Nephron (organoid): ENCODE results near the gene IDS.
"Not testable (repeated sequence)": the region's sequence is repeated elsewhere in the genome, so short reads cannot be mapped to it uniquely, and the experiment has no call there.

Experiments
- H3K27ac Mint-ChIP-seq, 3 experiments: 2 replicates each; pipeline ENCODE4 v1.8.0; 2020; ENCODE audit warnings: mixed read lengths in 3 of 3, mild to moderate bottlenecking in 2 of 3, moderate library complexity in 1 of 3
- H3K27me3 Mint-ChIP-seq: 2 replicates; pipeline ENCODE4 v1.8.0; 2021; ENCODE audit warnings: low read depth, mild to moderate bottlenecking, moderate library complexity, mixed read lengths
- H3K36me3 Mint-ChIP-seq: 2 replicates; pipeline ENCODE4 v1.8.0; 2020; ENCODE audit warnings: low read depth, mixed read lengths
- H3K4me1 Mint-ChIP-seq: 2 replicates; pipeline ENCODE4 v1.8.0; 2020; ENCODE audit warnings: mixed read lengths
- H3K4me3 Mint-ChIP-seq, 3 experiments: 2 replicates each; pipeline ENCODE4 v1.8.0; 2020; ENCODE audit warnings: mild to moderate bottlenecking in 3 of 3, mixed read lengths in 3 of 3, moderate library complexity in 2 of 3
- H3K9me3 Mint-ChIP-seq: 2 replicates; pipeline ENCODE4 v1.8.0; 2020; ENCODE audit warnings: mixed read lengths
- TF ChIP-seq, protein P1 (sequence below), 3 experiments: fragments of 200-600 bp; sonication (generic); IDR thresholded peaks; one replicate each; pipeline ENCODE4 v1.5.0; 2021; ENCODE audit warnings: antibody characterized with exemption in 3 of 3; ENCODE audit not compliant: unreplicated experiment in 3 of 3

The IDS gene

DNA sequence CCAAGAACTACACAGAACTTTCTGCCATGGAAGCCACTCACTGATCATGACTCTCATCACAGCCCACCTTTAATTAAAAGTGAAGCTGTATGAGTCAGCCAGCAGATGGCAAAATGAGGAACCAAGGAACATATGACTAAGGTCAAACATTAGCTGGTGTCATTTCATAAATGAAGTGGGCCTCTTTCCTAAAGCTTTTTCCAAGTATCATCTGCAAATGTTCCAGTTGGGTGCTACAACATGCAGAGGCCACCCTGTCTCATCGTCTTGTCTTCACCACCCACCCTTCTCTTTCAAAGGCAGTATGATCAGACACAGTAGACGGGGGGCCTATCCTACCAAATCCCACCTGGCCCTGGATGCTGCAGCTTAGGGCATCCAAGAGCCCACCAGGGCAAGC lies 26.5 kb upstream of the IDS start:
- TF ChIP-seq, protein P1, sequence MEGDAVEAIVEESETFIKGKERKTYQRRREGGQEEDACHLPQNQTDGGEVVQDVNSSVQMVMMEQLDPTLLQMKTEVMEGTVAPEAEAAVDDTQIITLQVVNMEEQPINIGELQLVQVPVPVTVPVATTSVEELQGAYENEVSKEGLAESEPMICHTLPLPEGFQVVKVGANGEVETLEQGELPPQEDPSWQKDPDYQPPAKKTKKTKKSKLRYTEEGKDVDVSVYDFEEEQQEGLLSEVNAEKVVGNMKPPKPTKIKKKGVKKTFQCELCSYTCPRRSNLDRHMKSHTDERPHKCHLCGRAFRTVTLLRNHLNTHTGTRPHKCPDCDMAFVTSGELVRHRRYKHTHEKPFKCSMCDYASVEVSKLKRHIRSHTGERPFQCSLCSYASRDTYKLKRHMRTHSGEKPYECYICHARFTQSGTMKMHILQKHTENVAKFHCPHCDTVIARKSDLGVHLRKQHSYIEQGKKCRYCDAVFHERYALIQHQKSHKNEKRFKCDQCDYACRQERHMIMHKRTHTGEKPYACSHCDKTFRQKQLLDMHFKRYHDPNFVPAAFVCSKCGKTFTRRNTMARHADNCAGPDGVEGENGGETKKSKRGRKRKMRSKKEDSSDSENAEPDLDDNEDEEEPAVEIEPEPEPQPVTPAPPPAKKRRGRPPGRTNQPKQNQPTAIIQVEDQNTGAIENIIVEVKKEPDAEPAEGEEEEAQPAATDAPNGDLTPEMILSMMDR (IDR thresholded peaks at IDR 0.05; ENCODE audit: unreplicated experiment in 3 of 3): no peak
- H3K9me3 Mint-ChIP-seq: no peaks in the 10 kb centered on the region
- no peak overlapping the region for H3K27ac Mint-ChIP-seq
- peaks cover 11% of the 10 kb centered on the region for H3K36me3 Mint-ChIP-seq
- H3K4me1 Mint-ChIP-seq: no peaks in the 10 kb centered on the region
- H3K4me3 Mint-ChIP-seq: no peak overlapping the region
- no peaks in the 10 kb centered on the region for H3K27me3 Mint-ChIP-seq

DNA sequence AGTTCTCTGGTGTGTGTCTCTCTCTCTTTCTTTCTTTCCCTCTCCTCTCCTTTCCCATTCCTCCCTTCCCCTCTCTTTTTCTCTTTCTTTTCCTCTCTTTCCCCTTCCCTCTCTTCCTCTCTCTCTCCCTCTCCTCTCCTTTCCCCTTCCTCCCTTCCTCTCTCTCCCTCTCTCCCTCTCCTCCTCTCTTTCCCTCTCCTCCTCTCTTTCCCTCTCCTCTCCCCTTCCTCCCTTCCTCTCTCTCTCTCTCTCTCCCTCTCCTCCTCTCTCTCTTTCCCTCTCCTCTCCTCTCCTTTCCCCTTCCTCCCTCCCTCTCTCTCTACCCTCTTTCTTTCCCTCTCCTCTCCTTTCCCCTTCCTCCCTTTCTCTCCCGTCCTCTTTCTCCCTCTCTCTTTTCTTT lies 23.3 kb upstream of the IDS start:
- no peak overlapping the region for H3K27ac Mint-ChIP-seq
- no peaks in the 10 kb centered on the region for H3K9me3 Mint-ChIP-seq
- no peaks in the 10 kb centered on the region for H3K4me1 Mint-ChIP-seq
- no peak overlapping the region for H3K4me3 Mint-ChIP-seq
- peaks cover 8% of the 10 kb centered on the region for H3K36me3 Mint-ChIP-seq
- no peaks in the 10 kb centered on the region for H3K27me3 Mint-ChIP-seq
- TF ChIP-seq, protein P1 (IDR thresholded peaks at IDR 0.05; ENCODE audit: unreplicated experiment in 3 of 3): no peak

DNA sequence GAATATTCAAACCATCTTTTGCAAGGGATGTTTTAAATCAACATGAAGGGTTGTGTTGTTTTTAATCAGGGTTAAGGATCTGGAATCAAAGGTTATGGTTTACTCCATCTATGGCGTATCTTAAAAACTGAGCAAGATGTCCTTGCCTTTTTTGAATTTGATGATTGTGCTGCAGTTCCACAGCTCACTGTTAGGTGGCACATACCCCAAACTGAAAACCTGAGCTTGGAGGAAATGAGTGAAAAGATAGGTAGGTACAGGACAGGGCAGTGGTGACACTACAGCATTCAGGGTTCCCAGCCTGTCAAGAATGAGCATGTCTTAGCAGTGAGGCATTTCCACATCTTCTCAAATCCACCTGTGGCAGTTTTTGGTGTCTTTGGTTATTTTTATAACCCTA lies 22.6 kb upstream of the IDS start:
- no peak overlapping the region for H3K4me3 Mint-ChIP-seq
- TF ChIP-seq, protein P1 (IDR thresholded peaks at IDR 0.05; ENCODE audit: unreplicated experiment in 3 of 3): peak; percentile 19 to 41 (median 27)
- H3K27me3 Mint-ChIP-seq: no peaks in the 10 kb centered on the region

DNA sequence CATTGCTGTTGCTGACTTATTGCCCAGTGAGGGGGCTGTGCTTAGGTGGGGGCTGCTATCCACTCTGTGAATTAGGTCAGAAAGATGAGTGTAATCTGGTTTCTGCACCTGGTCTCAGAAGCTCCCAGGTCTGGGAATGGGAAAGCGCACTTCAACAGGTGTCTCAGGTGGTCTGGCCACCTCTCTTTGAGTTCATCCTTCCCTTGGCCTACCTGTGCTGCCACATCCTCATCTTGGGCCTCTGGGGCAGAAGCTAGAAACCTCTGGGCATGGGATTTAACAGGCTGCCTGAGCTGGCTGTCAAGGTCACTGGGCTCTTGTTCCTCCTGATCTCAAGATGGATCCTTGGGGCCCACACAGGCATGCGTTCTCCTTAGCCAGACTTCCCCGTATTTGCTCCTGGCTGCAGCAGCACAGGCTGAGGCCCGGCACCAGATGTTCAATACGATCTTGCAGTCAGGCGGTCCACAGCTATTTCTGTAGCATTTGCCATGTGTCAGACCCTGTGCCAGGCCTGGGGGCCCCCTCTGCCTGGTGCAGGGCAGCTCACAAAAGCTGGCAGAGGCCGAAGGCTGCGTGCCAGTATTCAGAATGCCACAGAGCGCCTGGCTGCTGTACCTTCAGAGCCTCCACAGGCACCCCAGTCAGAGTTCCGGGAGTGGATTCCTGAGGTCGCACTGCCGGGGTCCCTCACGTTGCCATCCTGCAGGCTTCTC lies 21.4 kb upstream of the IDS start:
- H3K27ac Mint-ChIP-seq, H3K4me1 Mint-ChIP-seq, H3K27me3 Mint-ChIP-seq, H3K4me3 Mint-ChIP-seq, H3K9me3 Mint-ChIP-seq, H3K36me3 Mint-ChIP-seq: not testable (repeated sequence)

More for the DNA sequence above, 22.6 kb upstream of the IDS start:
- Mint-ChIP-seq H3K27ac (peak overlapping the region in 1 of 3 experiments; percentile 34), H3K4me1 (no peaks in the 10 kb centered on the region), H3K36me3 (peaks cover 8% of the 10 kb centered on the region), H3K9me3 (no peaks in the 10 kb centered on the region)

DNA sequence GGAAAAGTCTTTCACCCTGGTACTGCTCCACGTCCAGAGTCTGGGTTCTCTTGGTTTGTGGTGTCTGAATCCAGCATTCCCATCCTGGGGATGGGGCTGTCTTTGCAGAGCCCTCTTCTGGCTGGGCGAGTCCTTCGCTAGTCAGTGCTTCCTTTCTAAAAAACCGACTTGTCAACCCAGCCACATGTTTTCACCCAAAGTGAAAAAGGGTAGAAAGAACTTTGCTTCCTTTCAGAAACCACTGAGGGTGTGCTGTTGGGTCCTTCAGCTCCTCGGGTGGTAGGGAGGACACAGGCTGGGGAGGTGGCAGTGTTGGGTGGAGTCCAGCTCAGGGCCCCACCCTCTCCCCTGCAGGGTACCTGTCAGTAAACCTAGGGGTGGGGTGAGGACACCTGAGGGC lies 20.8 kb upstream of the IDS start:
- not testable (repeated sequence) for H3K4me3 Mint-ChIP-seq

DNA sequence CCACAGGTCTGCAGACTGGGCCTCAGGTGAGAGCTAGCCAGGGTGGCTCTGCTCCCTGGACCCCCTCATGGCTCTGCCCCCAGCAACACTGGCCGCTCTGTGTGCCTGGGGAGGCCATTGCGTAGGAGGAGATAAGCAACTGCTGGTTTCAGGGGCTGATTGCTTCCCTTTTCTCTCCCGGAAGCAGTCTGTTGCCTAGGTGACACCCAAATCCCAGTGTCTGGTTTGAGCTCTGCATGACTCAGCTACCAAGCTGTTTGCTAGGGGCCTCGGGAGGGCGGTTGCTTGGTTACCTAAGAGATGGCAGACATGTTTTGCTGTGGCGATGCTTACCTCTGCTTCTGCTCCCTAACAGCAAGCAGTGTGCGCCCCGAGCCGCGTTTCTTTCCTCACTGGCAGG lies 20.3 kb upstream of the IDS start:
- H3K4me3 Mint-ChIP-seq, H3K27ac Mint-ChIP-seq, H3K9me3 Mint-ChIP-seq, H3K4me1 Mint-ChIP-seq, H3K27me3 Mint-ChIP-seq, H3K36me3 Mint-ChIP-seq: not testable (repeated sequence)

More for the DNA sequence above, 20.8 kb upstream of the IDS start:
- H3K27ac Mint-ChIP-seq, H3K9me3 Mint-ChIP-seq, H3K4me1 Mint-ChIP-seq, H3K27me3 Mint-ChIP-seq, H3K36me3 Mint-ChIP-seq: not testable (repeated sequence)

DNA sequence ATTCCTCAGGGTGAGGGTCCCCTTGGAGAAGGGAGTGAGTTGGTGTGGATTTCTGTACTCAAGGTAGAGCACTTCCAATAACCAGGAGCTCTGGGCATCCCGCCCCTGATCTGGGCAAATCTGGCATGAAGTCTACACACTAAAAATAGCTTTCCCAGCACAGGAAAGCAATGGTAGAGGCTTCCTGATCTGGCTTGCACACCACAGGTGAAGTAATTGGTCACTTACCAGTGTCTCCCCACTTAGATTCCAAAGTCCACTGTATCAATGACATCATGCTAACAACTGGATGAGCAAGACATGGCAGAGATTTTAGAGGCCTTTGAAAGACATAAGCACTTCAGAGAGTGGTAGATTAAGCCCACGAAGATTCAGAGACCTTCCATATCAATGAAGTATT lies 17.8 kb upstream of the IDS start:
- H3K4me3 Mint-ChIP-seq: no peak overlapping the region
- H3K27ac Mint-ChIP-seq: no peak overlapping the region
- H3K27me3 Mint-ChIP-seq: peaks cover 4% of the 10 kb centered on the region
- no peaks in the 10 kb centered on the region for H3K4me1 Mint-ChIP-seq
- TF ChIP-seq, protein P1 (IDR thresholded peaks at IDR 0.05; ENCODE audit: unreplicated experiment in 3 of 3): no peak
- peaks cover 5% of the 10 kb centered on the region for H3K9me3 Mint-ChIP-seq
- H3K36me3 Mint-ChIP-seq: no peaks in the 10 kb centered on the region
